ENCODE results near the gene CAMK1D. TPM values are rescaled to one million over a fixed set of nuclear protein-coding genes. Genes with fewer than 3 reads are reported as not detected.
"Not testable (repeated sequence)": the region's sequence is repeated elsewhere in the genome, so short reads cannot be mapped to it uniquely, and the experiment has no call there.

The CAMK1D gene
- total RNA-seq, 1 experiment from 2014 or later, result 0.10 TPM

GRCh38 chr10:12531305-12532220 is 182.2 kb downstream of the CAMK1D start:
- no peak for DNase-seq (ENCODE audit: low spot score)
- in situ Hi-C loops (cut with HindIII; ENCODE audit: low sequenced_read_pairs), result no loop called here

- no peak for DNase-seq (ENCODE audit: low spot score)
Measured at GRCh38 chr10:12533151-12533550, 183.8 kb downstream of the CAMK1D start.

DNA sequence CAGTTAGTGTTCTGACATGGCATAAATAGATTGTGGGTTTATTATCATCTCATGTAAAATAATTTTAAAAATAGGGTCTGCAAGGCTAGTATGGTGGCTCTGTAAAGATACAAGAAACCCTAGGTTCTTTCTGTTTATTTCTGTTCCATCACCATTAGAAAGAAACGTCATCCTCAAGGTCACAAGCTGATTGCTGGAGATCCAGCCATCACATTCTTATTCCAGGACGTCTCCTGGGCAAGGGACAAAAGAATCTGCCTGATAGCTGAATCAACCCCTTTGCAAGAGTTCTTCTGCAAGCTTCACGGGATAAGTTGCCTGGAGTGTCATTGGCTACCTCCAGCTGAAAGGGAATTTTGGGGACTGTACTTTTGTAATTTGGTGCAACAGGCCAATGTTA is 184.4 kb downstream of the CAMK1D start:
- DNase-seq (ENCODE audit: low spot score), result no peak
- in situ Hi-C loops (cut with HindIII; ENCODE audit: low sequenced_read_pairs), result no loop called here

More at GRCh38 chr10:12533151-12533550, 183.8 kb downstream of the CAMK1D start:
- in situ Hi-C loops (cut with HindIII; ENCODE audit: low sequenced_read_pairs), result no loop called here

DNA sequence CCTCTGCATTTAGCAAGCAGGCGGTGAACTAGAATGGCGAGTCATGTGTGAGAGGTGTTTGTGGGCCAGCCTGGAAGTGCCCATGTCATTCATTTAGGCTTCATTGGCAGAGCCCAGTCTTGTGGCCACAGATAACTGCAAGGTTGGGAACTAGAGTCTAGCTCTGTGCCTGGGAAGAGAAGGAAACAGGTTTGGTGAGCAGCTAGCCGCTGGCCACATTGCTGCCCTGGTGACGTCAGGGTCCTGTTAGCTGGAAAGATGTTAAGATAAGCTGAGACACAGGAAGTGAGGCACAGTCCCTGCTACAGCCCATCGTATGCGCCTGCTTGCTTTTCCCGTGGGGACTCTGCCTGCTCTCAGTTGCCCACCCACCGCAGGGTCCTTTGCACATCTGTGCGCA is 185.5 kb downstream of the CAMK1D start:
- DNase-seq (ENCODE audit: low spot score), result no peak
- in situ Hi-C loops (cut with HindIII; ENCODE audit: low sequenced_read_pairs), result no loop called here

GRCh38 chr10:12535656-12536055 is 186.3 kb downstream of the CAMK1D start:
- no peak for DNase-seq (ENCODE audit: low spot score)
- in situ Hi-C loops (cut with HindIII; ENCODE audit: low sequenced_read_pairs), result no loop called here

- DNase-seq (ENCODE audit: low spot score), result no peak
- in situ Hi-C loops (cut with HindIII; ENCODE audit: low sequenced_read_pairs), result no loop called here
Measured at GRCh38 chr10:12538491-12538995, 189.2 kb downstream of the CAMK1D start.

DNA sequence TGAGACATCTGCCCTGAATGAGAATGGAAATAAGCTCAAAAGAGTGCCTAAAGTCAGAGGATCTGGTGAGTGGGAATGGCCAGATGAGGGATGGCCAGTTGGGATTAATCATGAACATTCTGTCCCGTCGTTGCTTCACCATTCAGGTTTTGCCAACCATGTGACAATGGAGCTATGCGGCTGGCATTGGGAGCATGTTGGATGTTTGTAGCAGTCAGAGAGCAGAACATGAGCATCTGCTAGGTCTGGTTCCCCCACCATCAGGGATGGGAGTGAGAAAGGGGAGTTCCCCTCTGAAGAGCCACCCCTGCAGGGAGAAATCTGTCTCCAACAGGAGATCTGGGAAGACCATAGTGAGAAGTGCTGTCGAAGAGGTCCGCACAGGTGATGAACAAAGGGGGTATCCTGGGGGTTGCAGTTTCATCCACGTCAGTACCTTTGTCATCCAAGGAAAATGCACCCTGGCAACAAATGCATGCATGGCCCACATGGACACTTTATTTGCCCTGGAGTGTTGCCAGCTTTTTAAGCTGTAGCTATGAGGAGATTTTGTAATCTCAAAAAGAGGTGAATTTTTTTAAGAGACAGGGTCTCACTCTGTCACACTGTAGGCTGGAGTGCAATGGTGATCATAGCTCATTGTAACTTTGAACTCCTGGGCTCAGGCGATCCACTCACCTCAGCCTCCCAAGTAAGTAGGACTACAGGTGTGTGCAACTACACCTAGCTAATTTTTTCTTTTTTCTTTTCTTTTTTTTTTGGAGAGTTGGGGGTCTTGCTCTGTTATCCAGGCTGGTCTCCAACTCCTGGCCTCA is 190.2 kb downstream of the CAMK1D start:
- peak; percentile 63 for DNase-seq (ENCODE audit: low spot score)
- in situ Hi-C loops (cut with HindIII; ENCODE audit: low sequenced_read_pairs), result no loop called here

GRCh38 chr10:12540341-12540781 is 191.0 kb downstream of the CAMK1D start:
- in situ Hi-C loops (cut with HindIII; ENCODE audit: low sequenced_read_pairs), result no loop called here

GRCh38 chr10:12541446-12542067 is 192.2 kb downstream of the CAMK1D start:
- in situ Hi-C loops (cut with HindIII; ENCODE audit: low sequenced_read_pairs), result no loop called here
- no peak for DNase-seq (ENCODE audit: low spot score)

More at GRCh38 chr10:12540341-12540781, 191.0 kb downstream of the CAMK1D start:
- peak; percentile 23 for DNase-seq (ENCODE audit: low spot score)

DNA sequence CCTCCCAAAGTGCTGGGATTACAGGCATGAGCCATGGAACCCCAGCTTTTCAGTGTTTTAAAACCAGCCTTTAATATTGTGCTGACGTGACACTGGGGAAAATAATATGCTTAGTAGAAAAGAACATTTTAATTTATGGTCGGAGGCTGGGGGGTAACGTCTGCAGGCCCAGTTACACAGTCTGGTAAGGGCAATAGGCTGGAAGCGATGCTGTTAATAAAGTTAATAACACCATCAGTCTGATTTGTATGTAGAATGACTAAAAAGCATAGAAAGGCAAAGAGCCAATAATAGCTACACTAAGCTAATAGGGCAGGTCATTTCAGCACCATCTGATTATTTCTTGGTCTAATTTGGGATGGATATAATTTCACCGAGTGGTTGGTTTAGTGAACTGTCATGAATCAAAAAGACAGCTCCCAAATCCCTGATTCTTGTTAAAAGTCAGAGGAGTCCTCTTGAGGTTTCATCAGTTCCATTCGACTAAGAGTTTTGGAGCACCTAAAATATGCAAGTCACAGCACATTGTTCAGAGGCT is 192.9 kb downstream of the CAMK1D start:
- in situ Hi-C loops (cut with HindIII; ENCODE audit: low sequenced_read_pairs), result no loop called here

GRCh38 chr10:12543589-12543988 is 194.2 kb downstream of the CAMK1D start:
- DNase-seq (ENCODE audit: low spot score), result no peak
- in situ Hi-C loops (cut with HindIII; ENCODE audit: low sequenced_read_pairs), result no loop called here

More for the DNA sequence above, 192.9 kb downstream of the CAMK1D start:
- no peak for DNase-seq (ENCODE audit: low spot score)

GRCh38 chr10:12546160-12546802 is 196.9 kb downstream of the CAMK1D start:
- DNase-seq (ENCODE audit: low spot score); in situ Hi-C loops (cut with HindIII; ENCODE audit: low sequenced_read_pairs): not testable (repeated sequence)

DNA sequence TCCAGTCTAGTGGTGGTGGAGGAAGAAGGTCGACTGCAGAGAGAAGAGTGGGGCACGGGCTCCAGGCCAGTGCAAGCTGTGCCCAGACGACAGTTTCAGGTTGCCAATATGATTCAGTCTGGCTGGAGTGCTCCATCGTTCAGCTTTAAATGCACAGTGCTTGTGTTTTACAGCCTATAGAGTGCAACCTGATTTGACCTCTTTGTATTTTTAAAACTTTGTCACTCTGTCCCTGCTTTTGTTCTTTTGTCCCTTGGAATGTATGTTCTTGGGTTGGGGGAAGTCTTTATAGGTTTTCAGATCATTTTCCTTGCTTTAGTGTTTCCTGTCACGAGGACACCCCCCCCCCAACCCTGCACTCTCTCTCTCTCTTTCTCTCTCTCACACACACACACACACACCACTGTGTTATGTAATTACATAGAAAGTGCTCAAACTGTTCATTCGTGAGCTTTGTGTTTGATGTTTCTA is 198.0 kb downstream of the CAMK1D start:
- DNase-seq (ENCODE audit: low spot score), result peak; percentile 23
- in situ Hi-C loops (cut with HindIII; ENCODE audit: low sequenced_read_pairs), result no loop called here

GRCh38 chr10:12549297-12549696 is 199.9 kb downstream of the CAMK1D start:
- in situ Hi-C loops (cut with HindIII; ENCODE audit: low sequenced_read_pairs), result no loop called here
- DNase-seq (ENCODE audit: low spot score), result no peak

- in situ Hi-C loops (cut with HindIII; ENCODE audit: low sequenced_read_pairs), result no loop called here
- no peak for DNase-seq (ENCODE audit: low spot score)
Measured at GRCh38 chr10:12550994-12551393, 201.6 kb downstream of the CAMK1D start.

- DNase-seq (ENCODE audit: low spot score), result no peak
- in situ Hi-C loops (cut with HindIII; ENCODE audit: low sequenced_read_pairs), result no loop called here
Measured at GRCh38 chr10:12556039-12556438, 206.7 kb downstream of the CAMK1D start.

DNA sequence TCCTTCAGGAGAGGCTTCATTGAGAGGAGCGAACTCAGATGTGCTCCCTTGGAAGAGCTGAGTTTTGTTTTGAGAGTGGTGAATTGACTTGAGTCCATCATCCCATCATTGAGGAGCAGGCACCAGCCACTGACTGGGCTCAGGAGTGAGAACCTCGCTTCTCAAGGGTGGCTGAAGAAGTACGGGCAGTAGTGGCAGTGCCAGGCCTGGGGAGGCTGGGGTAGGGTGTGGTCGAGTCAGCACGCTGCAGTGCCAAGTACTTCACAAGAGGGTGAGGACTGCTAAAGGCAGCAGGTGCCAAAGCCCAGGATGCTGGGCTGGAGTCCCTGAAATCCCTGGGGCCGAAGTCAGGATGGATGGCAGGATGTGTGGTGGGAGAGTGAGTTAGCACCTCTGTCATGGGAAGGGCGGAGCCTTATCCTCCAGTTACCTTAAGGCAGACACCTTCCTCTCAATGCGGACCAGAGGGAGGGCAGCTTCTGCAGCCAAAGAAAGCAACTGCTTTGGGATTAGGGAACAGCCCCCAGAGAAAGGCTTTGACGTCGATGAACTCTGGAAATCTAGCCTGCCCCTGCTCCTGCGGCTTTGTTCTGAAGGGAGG is 210.3 kb downstream of the CAMK1D start:
- in situ Hi-C loops (cut with HindIII; ENCODE audit: low sequenced_read_pairs), result no loop called here
- no peak for DNase-seq (ENCODE audit: low spot score)

- in situ Hi-C loops (cut with HindIII; ENCODE audit: low sequenced_read_pairs), result no loop called here
- no peak for DNase-seq (ENCODE audit: low spot score)
Measured at GRCh38 chr10:12561307-12561706, 212.0 kb downstream of the CAMK1D start.
